GM18526 (cell line): ENCODE data around the gene OPRL1.

ENCODE experiments used
- POLR2A ChIP-seq: IDR thresholded peaks from 3 replicates; pipeline ENCODE4 v1.6.1; 2011; ENCODE audit not compliant: insufficient read length; ENCODE audit errors: extremely low read depth

The OPRL1 gene

DNA sequence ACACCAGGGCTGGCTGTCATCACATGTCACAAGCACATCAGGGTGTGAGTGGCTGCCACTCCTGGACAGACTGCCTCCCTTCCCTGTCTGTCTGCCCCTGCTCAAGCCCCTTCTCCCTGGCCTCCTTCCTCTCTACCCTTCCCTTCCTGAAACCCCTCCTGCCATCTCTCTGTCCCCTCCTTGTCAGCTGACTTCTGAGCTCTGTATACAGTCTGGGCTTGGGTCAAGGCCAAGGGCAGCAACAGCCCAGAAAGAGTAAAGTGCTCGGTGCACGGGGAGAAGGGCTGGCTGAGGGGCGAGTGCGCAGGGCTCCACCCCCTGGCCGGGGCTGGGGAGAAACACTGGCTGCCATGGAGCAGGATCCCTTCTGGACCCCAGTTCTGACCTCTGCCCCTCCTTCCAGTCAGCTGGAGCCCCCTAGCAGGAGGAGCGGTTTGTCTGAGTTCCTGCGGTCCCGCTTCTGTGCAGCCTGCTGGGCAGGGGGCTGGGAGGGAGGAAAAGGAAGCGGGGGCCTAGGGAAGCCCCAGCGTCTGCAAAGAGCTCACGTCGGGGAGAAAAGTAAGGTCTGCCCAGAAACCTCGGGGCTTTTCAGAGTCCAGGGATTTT lies 2.3 kb downstream of the OPRL1 start:
- TF ChIP-seq POLR2A = no peak

GRCh38 chr20:64082820-64083377 lies 3.0 kb downstream of the OPRL1 start:
- no peak for TF ChIP-seq POLR2A

- TF ChIP-seq POLR2A = no peak
Measured at GRCh38 chr20:64083378-64083803, 3.5 kb downstream of the OPRL1 start.

- no peak for TF ChIP-seq POLR2A
Measured at GRCh38 chr20:64083804-64084684, 4.2 kb downstream of the OPRL1 start, which contains the start of gene LKAAEAR1. LKAAEAR1 (minus strand) TSS chr20:64084398; CDS start chr20:64084219, 179 bp downstream.

- TF ChIP-seq POLR2A = no peak
Measured at GRCh38 chr20:64084685-64085152, 4.8 kb downstream of the OPRL1 start.

GRCh38 chr20:64086801-64087200 lies 6.9 kb downstream of the OPRL1 start:
- TF ChIP-seq POLR2A = no peak

- TF ChIP-seq POLR2A = no peak
Measured at GRCh38 chr20:64090165-64090564, 10.3 kb downstream of the OPRL1 start.

GRCh38 chr20:64091340-64091739 lies 11.5 kb downstream of the OPRL1 start:
- TF ChIP-seq POLR2A = no peak

GRCh38 chr20:64091770-64092169 lies 11.9 kb downstream of the OPRL1 start:
- TF ChIP-seq POLR2A = no peak

DNA sequence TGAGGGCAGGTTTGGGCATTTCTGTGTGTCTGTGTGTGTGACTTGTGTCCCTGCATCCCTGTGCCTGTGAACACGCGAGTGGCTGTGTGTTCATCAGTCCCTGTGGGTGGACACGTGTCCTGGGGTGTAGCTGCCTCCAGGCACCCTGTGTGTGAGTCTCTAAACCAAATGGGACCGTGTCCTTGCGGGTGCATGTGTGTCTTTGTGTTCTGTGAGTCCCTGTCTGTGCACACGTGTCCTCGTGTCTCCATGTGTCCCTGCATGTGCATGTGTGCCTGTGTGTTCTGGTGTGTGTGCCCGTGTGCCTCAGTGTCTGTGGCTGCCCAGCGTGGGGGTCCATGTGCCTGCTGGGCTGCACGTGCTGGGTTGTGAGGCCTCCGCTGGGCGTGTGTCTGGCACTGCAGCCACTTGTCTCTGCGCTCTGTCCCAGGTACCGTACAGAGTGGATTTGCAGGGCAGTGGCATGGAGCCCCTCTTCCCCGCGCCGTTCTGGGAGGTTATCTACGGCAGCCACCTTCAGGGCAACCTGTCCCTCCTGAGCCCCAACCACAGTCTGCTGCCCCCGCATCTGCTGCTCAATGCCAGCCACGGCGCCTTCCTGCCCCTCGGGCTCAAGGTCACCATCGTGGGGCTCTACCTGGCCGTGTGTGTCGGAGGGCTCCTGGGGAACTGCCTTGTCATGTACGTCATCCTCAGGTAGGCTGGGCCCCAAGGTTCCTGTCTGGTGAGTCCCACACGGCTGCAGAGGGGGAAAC lies 12.6 kb downstream of the OPRL1 start:
- TF ChIP-seq POLR2A = no peak

- no peak for TF ChIP-seq POLR2A
Measured at GRCh38 chr20:64093013-64093503, 13.2 kb downstream of the OPRL1 start.

DNA sequence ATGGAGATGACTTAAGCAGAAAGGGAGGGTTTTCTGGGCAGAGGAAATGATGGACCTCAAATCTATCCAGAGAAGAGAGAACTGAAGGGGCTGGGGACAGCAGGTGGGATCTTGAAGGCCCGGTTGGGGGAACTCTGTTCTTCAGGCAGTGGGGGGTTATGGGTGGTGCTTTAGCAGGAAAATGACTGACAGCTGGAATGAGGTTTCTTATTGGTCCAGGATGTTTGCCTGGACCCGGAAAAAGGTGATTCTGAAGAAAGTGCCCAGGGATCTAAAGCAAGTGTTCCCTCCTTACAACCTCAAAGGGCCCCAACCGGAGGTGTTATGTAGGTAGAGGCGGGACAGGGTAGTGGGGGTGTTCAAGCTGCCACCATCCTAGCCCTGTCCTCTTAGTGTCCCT lies 15.6 kb downstream of the OPRL1 start:
- TF ChIP-seq POLR2A = no peak

- no peak for TF ChIP-seq POLR2A
Measured at GRCh38 chr20:64095927-64096326, 16.0 kb downstream of the OPRL1 start.

- TF ChIP-seq POLR2A = no peak
Measured at GRCh38 chr20:64096535-64096934, 16.7 kb downstream of the OPRL1 start.

GRCh38 chr20:64098471-64099013 lies 18.7 kb downstream of the OPRL1 start:
- no peak for TF ChIP-seq POLR2A
